HG02840 (cell line): Measurements from ENCODE around the gene HMBS.
A peak's percentile ranks its signal among the peaks of the same experiment; 100 is the strongest.

Source experiments
- ATAC-seq: cut with Tn5 transposase; IDR thresholded peaks from one replicate; pipeline ENCODE4 v1.9.1; 2021; ENCODE audit warnings: mild to moderate bottlenecking, moderate library complexity, moderate number of reproducible peaks; ENCODE audit not compliant: unreplicated experiment, low FRiP score

The HMBS gene

DNA sequence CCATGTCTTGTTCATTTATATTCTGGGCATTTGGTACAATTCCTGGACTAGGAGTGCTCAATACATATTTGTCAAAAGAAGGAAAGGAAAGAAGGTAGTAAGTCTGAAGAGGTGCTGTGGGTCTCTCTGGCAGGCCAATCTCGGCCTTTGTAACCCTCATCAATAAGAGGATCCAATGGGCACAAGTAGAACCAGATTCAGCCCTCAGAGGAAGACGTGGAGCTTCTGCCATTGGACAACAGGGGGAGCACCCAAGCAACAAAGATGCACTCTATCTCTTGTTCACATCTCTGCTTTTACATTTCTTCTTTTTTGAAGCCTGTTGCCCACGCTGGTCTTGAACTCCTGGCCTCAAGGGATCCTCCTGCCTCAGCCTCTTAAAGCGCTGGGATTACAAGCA is 19.3 kb upstream of the HMBS start:
- ATAC-seq: no peak

DNA sequence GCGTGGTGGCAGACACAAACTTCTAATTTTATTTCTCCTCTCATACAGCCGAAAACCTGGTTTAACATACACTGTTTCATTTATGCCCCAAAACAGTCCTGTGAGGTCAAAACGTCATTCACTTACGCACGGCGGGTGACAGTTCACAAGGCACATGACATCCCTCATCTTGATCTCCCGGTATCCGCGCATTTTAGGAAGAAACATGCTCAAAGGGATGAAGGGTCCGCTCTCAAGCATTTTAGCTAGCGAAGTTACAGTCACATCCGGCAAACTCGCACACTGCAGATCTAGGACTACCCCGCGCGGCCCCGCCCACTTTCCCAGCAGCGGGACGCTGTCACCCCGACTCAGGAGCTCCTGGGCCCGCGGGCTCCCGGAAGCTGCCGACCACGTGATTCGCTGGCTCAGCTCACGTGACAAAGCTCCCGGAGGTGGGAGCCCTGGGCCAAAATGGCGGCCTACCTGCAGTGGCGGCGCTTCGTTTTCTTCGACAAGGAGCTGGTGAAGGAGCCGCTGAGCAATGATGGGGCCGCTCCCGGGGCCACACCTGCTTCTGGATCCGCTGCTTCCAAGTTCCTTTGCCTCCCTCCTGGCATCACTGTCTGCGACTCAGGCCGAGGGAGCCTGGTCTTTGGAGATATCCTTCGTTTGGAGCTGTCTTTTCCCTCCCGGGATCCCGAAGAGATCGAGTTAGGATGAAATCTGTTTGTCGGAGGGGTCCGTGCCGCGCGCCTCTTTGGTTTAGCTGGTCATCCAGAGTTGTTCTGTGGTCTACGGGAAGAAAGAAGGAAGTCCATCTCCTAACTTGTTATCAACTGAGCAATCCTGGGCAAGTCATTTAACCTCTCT is 17.1 kb upstream of the HMBS start, which contains the start of gene VPS11:
VPS11 (plus strand) TSS at position 448 of the 852 bp plus-strand sequence; CDS start at position 454, 6 bp downstream.
- peak; percentile 86 for ATAC-seq

DNA sequence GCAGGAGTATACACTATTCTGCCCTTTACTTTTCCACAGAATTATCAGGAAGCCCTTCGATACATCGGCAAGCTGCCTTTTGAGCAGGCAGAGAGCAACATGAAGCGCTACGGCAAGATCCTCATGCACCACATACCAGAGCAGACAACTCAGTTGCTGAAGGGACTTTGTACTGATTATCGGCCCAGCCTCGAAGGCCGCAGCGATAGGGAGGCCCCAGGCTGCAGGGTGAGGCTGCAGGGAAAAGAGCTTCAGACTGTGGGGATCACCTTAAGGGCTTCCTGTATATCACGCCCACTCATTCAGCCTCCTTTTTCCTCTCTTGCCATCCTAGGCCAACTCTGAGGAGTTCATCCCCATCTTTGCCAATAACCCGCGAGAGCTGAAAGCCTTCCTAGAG is 6.8 kb upstream of the HMBS start:
- ATAC-seq: no peak

DNA sequence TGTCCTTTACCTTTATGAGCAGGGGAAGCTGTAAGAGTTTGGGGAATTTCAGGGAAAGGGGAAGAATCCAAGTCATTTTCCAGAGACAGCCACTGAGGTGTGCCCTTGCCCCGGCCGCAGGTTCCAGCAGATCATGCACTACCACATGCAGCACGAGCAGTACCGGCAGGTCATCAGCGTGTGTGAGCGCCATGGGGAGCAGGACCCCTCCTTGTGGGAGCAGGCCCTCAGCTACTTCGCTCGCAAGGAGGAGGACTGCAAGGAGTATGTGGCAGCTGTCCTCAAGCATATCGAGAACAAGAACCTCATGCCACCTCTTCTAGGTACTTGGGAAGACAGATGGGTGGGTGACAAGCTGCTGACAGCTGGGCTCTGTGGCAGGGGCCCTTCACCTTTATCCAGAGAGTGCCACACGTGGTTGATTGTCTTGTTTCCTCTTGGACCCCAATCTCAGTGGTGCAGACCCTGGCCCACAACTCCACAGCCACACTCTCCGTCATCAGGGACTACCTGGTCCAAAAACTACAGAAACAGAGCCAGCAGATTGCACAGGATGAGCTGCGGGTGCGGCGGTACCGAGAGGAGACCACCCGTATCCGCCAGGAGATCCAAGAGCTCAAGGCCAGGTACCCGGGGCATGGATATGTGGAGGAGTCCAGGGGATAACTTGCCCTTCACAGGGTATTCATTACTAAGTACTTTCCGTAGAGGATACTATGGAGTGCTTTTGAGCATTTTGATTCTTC is 5.8 kb upstream of the HMBS start:
- ATAC-seq: no peak

DNA sequence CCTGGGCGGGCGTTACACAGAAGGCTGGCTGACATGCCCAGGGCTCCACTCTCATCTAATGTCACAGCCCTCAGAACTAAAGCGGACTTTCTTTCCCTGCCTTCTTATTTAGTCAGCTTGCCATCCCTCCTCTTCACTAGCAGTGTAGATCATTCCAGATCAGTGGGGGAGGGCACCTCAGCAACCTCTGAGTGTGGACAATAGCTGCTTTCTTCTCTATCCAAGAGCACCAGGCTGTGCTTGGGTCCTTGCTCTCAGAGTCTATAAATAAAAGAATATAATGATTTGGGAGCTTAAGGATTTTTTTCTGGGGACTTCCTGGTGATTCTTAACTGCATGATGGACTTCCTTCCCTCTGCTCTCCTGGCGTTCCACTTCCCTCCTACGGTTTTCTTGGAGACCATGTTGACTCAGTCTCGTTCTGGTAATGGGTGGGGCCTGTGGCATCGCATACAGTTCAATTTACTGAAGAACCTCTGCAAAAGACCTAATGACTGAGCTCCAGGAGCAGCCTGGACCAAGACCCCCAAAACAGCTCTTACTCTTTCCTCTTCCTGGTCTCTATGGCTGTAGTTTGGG is 2.9 kb upstream of the HMBS start:
- ATAC-seq: no peak

DNA sequence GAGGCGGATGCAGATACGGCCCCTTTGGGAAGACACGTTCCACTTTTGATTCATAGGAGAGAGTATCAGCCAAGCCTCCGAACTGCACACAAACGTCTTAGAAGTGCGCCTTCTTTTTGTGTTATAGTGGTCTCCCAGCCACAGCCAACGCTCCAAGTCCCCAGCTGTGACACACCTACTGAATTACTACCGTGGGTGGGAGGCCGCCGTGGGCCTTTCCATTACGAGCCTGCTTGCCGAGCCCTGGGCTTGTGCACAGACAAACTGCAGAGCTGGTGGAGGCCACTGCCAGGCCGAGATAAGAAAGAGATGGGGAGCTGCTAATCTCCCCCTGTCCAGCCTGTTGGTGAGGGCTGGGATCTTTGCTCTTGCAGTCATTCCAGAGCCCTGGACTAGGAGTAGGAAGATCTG is 761 bp downstream of the HMBS start:
- no peak for ATAC-seq

DNA sequence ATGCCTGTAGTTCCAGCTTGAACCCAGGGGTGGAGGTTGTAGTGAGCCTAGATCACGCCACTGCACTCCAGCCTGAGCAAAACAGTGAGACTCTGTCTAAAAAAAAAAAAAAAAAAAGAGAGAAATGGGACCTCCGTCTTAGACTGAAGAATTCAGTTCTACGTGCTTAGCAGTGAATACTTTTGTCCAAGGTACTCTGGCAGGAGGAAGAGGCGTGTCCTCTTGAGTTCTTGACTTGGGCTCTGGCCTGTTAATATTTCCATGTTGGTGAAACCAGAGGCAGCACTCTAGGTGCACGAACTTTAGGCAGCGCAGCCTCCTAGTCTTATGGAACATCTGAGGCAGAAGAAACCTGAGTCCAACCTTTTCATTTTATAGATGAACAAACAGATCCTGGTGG is 2.4 kb downstream of the HMBS start:
- ATAC-seq: no peak

DNA sequence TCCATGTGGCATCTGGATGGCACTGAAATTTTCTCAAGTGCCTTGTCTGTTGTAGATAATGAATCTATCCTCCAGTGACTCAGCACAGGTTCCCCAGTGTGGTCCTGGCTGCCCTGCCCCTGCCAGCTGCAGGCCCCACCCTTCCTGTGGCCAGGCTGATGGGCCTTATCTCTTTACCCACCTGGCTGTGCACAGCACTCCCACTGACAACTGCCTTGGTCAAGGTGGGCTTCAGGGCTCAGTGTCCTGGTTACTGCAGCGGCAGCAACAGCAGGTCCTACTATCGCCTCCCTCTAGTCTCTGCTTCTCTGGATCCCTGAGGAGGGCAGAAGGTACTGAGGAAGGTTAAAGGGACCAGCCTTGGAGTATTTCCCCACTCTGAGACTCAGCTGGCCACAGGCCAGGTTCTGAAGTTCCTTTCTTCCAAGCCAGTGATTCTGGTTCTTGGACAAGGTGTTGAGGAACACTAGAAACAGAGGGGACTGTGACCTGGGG is 3.1 kb downstream of the HMBS start:
- no peak for ATAC-seq

DNA sequence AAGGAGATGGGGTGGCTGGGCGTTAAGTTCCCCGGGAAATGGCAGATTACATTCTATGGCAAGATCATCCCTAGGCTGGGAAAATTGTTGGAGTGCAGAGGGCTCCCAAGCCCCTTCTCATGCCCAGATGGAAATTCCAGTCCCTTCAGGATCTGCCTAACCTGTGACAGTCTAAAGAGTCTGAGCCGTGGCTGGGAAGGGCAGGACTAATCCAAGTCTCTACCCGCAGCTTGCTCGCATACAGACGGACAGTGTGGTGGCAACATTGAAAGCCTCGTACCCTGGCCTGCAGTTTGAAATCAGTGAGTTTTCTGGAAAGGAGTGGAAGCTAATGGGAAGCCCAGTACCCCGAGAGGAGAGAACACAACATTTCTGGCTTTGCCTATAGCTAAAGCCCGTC is 3.7 kb downstream of the HMBS start:
- ATAC-seq: no peak

DNA sequence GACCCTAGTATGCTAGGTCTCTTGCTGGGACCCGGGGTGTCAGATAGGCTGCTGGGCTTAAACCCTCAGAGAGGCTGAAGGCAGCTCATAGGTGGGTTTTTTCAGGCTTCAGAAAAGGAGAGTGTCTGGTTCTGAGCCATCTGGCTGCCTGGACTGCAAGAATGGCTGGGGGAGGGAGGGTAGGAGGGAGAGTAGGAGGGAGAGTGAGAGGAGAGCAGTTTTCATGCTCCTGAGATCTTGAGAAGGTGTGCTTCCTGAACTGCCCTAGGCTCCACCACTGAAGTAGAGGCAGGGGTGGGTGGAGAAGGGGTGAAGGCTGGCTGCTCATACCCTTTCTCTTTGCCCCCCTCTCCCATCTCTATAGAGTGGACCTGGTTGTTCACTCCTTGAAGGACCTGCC is 4.6 kb downstream of the HMBS start:
- ATAC-seq: no peak

DNA sequence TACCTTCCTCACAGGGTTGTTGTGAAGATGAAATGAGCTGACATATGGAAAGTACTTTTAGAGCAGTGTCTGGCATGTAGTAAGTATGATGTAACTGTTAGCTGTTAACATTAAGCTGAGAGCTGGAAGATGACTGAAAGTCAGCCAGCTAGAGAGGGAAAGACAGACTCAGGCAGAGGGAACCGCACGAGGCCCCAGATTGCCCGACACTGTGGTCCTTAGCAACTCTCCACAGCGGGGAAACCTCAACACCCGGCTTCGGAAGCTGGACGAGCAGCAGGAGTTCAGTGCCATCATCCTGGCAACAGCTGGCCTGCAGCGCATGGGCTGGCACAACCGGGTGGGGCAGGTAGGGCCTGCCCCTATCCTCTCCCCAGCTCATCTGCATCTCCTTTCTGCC is 6.5 kb downstream of the HMBS start:
- no peak for ATAC-seq

DNA sequence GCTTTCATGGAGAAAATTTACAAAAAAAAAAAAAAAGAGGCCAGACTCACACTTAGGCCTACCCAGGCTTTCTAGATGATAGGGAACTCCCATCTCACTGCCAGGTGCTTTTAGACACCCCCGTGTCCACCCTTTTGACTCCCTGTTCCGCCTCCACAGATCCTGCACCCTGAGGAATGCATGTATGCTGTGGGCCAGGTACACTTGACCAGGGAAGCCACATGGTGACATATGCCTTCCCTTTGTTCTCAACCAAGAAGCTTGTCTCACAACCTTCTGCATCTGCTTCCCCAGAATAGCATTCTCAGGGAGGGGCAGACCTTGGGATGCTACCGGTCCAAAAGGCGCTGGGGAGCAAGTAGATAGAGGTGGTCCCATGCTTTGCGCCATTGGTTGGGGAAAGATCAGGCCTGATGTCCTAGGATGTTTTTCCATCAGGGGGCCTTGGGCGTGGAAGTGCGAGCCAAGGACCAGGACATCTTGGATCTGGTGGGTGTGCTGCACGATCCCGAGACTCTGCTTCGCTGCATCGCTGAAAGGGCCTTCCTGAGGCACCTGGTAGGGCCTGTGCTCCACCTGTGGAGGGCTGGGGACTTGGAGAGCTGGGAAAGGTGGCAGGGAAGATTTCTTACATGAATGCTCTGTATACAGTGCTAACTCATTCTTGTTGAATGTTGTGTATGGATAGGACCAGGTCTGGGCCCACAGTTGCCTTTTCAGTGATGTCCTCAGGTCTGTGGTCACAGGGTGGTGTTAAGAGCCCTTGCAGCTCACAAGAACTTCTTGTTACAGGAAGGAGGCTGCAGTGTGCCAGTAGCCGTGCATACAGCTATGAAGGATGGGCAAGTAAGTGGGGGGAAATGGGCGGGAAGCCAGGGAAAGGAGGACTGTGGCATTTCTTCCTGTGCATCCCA is 7.5 kb downstream of the HMBS start:
- no peak for ATAC-seq

DNA sequence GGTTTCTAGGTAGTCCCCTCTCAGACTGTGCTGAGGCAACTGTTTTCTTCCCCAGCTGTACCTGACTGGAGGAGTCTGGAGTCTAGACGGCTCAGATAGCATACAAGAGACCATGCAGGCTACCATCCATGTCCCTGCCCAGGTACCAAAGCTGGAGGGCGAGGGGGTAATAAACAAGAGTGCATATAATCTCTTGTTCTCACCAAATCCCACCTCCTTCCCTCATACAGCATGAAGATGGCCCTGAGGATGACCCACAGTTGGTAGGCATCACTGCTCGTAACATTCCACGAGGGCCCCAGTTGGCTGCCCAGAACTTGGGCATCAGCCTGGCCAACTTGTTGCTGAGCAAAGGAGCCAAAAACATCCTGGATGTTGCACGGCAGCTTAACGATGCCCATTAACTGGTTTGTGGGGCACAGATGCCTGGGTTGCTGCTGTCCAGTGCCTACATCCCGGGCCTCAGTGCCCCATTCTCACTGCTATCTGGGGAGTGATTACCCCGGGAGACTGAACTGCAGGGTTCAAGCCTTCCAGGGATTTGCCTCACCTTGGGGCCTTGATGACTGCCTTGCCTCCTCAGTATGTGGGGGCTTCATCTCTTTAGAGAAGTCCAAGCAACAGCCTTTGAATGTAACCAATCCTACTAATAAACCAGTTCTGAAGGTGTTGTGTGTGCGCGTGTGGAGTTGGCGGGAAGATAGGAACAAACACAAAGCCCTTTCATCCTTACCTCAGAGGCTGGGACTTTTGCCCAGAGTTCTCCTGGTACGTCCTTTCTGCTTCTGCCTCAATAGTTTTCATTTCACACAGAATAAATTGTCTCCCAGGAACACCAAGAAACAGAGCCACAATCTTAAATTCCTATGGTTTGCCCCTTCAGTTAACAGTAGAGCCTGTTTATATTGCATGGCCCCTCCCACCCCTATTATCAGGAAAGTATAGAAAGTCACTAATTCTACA is 8.5 kb downstream of the HMBS start:
- no peak for ATAC-seq

DNA sequence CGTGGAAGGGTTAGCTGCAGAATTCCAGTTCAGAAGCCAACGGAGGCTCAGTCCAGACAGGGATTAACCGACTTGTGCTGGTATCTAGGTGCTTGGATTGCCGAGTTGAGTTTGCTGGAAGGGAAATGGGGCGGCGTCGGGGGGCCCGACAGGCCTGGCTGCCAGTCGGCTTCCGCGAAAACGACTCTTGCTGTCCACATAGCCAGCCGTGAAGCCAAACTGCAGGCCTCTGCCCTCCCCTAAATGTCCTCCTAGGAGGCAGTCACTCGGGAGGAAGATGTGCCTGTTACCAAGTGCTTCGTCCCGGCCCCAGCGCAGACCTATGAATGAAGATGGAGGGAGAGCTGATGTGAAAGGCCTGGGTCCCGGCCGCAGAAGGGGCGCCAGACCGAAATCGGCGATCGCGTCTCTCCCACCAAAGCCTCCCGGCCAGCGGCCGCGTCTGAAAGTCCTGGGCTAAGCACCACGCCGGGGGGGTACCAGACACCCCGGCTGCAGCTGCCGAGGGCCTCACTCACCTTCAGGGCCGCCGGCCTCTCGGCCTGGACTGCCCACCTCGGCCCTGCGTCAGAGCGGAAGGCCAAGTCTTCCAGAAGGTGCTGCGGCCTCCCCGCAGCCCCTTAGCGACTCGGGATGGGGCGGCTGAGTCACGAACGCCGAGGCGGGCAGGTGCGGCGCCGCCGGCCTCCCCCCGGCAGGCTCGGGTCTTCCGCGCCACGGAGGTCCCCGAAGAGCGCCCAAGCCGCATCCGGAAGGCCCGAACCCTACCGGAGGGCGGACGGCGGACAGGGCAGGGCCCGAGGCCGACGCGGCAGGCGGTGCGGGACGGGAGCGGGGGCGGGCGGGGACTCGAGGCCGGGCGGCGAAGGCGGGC is 9.5 kb downstream of the HMBS start:
- peak; percentile 6 for ATAC-seq

DNA sequence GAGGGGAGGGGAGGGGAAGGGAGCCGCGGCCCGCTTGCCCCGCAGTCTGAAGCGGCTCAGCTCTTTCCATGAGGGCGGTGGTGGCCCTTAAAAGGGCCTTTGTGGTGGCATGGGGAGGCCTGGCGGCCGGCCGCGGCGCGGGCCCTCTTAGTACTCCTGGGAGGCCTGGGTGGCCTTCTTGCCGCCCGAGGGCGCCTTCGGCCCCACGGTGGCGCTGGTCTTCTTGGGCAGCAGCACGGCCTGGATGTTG is 10.1 kb downstream of the HMBS start:
- peak; percentile 27 for ATAC-seq

DNA sequence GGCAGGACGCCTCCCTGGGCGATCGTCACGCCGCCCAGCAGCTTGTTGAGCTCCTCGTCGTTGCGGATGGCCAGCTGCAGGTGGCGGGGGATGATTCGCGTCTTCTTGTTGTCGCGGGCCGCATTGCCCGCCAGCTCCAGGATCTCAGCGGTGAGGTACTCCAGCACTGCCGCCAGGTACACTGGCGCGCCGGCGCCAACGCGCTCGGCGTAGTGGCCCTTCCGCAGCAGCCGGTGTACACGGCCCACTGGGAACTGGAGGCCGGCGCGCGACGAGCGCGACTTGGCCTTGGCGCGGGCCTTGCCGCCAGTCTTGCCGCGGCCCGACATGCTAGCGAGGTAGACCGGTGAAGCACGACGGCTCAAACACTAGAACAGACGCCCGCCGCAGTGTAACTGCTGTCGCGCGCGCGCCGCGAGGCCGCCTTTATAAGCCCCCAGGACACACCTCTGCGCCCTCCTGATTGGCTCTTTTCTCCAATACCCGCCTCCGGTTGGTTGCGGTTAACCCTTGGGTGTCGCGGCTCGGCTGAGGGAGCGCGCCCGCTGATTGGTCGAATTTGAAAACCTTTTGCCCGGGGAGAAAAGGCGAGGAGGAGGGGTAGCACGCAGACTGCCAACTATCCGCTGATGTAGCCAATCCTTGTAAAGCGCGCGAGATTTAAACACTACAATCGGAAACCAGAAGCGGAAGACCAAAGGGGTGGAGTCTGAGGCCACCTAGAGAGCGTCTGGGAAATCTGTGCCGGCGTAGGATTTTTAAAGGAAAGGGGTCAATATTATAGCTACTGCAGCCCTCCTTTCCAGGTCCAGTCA is 10.6 kb downstream of the HMBS start:
- peak; percentile 80 for ATAC-seq

DNA sequence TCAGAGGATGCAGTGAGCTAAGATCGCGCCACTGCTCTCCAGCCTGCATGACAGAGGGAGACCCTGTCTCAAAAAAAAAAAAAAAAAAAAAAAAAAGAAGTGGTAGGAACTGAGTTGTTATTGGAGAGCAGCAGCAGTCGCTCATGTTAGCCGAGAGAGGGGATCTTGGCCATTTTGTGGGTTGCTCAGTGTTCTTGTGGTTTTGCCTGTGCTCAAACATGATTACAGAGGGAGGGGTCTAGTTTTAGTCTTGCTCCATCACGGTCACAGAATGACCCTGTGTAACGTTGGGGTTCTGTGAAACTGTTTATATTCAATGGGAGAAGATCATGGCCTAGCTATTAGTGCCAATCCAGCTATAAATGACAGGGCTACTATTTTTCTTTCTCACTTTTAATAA is 15.0 kb downstream of the HMBS start:
- no peak for ATAC-seq
